HG03135 (cell line): ENCODE measurements around the gene HOXA10.

Experiments used
- ATAC-seq: cut with Tn5 transposase; IDR thresholded peaks from one replicate; pipeline ENCODE4 v1.9.1; 2021; ENCODE audit warnings: mild to moderate bottlenecking, moderate library complexity; ENCODE audit not compliant: unreplicated experiment

HOXA10 gene

GRCh38 chr7:27180431-27181420, 6.6 kb upstream of the HOXA10 start:
- no peak for ATAC-seq

- ATAC-seq: no peak
These were observed 5.6 kb upstream of the HOXA10 start for GRCh38 chr7:27179503-27180430.

- no peak for ATAC-seq
These were observed 4.9 kb upstream of the HOXA10 start for GRCh38 chr7:27179030-27179429.

GRCh38 chr7:27178366-27178765, 4.2 kb upstream of the HOXA10 start:
- no peak for ATAC-seq

GRCh38 chr7:27177795-27178320, 3.7 kb upstream of the HOXA10 start:
- ATAC-seq: no peak

- no peak for ATAC-seq
These were observed 3.1 kb upstream of the HOXA10 start for GRCh38 chr7:27176962-27177794.

- ATAC-seq: no peak
These were observed 2.4 kb upstream of the HOXA10 start for GRCh38 chr7:27176524-27176845.

GRCh38 chr7:27175626-27176523, 1.8 kb upstream of the HOXA10 start:
- ATAC-seq: no peak

- ATAC-seq: no peak
These were observed 930 bp upstream of the HOXA10 start for GRCh38 chr7:27174874-27175625.

- no peak for ATAC-seq
These were observed 587 bp downstream of the HOXA10 start for GRCh38 chr7:27173511-27173955.

GRCh38 chr7:27172823-27173510, 1.2 kb downstream of the HOXA10 start:
- ATAC-seq: no peak

- no peak for ATAC-seq
These were observed 1.8 kb downstream of the HOXA10 start for GRCh38 chr7:27172315-27172774.

- ATAC-seq: no peak
These were observed 2.3 kb downstream of the HOXA10 start for GRCh38 chr7:27171637-27172314.

GRCh38 chr7:27171325-27171636, 2.8 kb downstream of the HOXA10 start:
- ATAC-seq: no peak

- no peak for ATAC-seq
These were observed 3.4 kb downstream of the HOXA10 start for GRCh38 chr7:27170426-27171324.

- no peak for ATAC-seq
These were observed 4.3 kb downstream of the HOXA10 start for GRCh38 chr7:27169658-27170425.
